GM12864 (cell line): ENCODE results near the gene CNBP.

Source experiments
- DNase-seq: peaks from one replicate; pipeline ENCODE4 v3.0.0-alpha.2; 2011; ENCODE audit warnings: low read depth
- H3K4me3 ChIP-seq: 2 replicates; pipeline ENCODE4 v1.5.1; 2011; ENCODE audit warnings: mild to moderate bottlenecking, low read depth, low read length, control low read depth
- TF ChIP-seq, protein P1 (sequence below): IDR thresholded peaks from 2 replicates; pipeline ENCODE4 v1.5.1; 2011; ENCODE audit warnings: low read depth, mild to moderate bottlenecking, moderate library complexity, low read length, control low read depth, inconsistent platforms; ENCODE audit errors: missing control alignments

Gene CNBP

DNA sequence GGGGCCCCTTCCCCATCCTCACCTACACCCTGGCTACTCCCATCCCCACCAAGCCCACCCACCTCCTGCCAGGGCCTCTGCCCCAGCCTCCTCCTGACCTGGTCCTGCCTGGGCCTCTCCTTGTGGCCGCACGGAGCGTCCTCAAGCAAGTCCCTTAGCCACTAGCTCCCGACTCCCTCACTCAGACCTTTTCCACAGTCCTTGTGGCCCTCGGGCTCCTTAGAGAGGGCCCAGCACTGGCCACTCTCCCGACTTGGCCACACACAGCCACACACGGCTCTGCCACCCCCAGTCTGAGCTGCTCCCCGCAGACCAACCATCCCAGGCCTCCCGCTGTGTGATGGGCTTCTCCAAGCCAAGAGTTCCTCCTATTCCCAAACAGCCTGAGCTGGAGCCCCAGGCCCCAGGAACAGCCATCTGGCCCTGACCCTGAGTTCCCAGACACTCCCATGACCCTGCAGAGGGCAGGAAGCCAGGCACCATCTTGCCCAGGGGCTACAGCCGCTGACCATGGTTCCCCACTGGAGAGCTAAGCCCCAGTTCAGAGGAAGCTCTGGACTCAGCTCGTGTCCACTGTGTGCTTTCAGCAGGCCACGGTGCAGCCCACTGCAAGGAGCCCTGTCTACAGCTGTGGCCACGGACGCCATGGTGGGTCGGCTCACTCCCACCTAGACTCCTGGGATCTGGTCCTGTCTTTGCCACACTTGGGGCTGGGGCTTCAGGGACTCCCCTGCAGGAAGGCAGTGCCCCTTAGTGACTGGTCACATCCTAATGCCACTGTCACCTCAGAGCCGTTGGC is 55.1 kb downstream of the CNBP start:
- H3K4me3 ChIP-seq: no peak overlapping the region
- TF ChIP-seq, protein P1, sequence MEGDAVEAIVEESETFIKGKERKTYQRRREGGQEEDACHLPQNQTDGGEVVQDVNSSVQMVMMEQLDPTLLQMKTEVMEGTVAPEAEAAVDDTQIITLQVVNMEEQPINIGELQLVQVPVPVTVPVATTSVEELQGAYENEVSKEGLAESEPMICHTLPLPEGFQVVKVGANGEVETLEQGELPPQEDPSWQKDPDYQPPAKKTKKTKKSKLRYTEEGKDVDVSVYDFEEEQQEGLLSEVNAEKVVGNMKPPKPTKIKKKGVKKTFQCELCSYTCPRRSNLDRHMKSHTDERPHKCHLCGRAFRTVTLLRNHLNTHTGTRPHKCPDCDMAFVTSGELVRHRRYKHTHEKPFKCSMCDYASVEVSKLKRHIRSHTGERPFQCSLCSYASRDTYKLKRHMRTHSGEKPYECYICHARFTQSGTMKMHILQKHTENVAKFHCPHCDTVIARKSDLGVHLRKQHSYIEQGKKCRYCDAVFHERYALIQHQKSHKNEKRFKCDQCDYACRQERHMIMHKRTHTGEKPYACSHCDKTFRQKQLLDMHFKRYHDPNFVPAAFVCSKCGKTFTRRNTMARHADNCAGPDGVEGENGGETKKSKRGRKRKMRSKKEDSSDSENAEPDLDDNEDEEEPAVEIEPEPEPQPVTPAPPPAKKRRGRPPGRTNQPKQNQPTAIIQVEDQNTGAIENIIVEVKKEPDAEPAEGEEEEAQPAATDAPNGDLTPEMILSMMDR: no peak
- DNase-seq: no peak

DNA sequence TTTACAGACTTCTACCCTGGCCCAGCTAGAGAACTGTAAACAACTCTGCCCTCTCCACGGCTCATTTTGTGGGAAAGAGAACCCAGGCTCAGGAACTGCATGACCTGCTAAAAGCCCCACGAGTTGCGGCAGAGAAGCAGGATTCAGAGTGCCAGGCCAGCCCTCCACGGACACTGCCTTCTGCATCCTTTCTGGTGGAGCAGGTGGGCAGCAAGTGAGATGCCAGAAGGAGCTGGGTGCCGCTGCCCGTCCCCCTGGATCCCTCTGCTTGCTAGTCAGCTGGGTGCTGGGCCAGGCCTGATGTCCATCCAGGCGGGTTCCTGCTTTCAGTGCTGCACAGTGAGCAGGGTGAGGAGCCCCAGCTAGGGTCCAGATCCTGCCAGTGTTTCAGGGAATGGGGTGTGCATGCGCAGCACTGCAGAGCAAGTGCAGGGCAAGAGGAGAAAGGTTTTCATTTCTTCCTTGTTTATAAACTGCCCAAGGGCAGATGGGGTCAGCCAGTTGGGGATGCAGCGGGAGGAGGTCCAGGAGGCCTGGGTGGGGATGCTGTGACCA is 56.9 kb downstream of the CNBP start:
- no peak for DNase-seq
- no peak overlapping the region for H3K4me3 ChIP-seq
- TF ChIP-seq, protein P1: no peak

DNA sequence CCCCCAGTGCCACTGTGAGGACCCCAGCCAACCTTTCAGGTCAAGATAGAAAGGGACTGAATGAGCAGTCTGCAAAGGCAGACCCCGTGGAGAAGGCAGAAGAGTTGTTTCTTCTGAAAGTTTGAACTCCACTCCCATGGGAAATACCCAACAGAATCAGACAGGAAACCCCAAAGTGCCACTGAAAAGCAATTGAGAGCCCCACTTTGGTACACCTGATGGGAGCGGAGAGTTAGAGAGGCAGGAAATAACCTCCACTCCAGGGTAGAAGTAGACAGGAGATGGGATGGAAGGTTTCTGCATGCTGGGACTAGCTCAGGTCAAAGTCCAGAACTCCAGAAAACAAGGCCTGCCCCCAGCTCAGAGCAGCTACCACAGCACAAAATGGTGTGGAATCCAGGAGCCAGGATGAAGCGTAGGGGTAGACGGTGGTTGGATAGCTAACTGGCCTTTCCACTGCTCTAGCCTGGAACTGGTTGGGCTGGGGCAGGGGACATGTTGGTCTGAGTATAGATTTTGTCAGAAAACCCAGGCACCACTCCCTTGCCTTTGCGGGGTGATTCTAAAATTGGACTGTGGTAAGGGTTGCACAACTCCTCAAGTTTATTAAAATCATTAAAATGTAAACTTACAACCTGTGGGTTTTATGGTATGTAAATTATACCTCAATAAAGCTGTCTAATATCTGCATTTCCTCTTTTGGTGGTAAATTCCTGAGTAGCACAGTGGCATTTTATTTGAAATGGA is 60.2 kb downstream of the CNBP start:
- DNase-seq: no peak
- TF ChIP-seq, protein P1: no peak
- no peak overlapping the region for H3K4me3 ChIP-seq

DNA sequence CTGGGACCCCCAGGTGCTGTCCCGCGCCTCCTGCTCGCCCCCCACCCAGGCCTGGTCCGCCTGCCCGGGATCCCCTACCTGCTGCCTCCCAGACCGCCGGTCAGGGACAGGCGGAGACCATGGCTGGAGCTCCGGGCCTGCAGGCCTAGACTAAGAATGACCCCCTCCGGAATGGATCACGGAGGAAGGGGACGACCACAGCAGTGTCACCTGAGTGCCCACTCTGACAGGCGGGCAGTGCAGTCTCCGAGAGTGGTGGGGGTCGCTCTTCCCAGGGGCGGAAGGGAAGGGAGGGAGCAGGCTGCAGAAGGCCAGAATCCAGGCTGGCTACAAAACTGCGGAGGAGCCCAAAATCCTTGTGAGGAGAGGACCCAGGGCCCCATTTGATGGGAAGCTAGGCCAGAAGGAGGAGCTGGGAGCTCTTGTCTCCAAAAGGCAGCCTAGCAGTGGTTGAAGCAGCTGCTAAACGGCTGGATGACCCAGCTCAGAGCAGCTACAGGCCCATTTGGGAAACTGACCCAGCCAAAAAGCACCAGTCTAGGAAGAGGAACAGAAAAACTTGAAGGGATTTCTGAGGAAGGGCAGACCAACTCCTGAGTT is 61.2 kb downstream of the CNBP start:
- no peak overlapping the region for H3K4me3 ChIP-seq
- TF ChIP-seq, protein P1: no peak
- DNase-seq: no peak

DNA sequence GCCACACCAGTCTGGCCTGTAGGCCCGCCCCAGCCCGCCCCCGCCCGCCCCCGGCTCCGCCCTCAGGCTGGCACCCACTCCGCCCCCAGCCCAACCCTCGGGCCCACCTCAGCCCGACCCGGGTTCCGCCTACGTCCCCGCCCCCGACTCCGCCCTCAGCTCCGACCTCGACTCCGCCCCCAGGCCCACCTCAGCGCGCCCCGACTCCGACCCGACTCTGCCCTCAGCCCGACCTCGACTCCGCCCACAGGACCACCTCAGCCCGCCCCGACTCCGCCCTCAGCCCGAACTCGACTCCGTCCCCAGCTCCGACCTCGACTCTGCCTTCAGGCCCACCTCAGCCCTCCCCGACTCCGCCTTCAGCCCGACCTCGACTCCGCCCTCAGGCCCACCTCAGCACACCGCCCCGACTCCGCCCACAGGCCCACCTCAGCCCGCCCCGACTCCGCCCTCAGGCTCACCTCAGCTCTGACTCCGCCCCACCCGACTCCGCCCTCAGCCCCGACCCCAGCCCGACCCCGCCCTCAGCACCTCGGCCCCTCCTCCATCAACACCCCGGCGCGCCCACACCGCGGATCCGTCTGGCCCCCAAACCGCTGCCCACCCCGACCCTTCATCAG is 61.8 kb downstream of the CNBP start, which contains the start of gene RAB43:
RAB43 (minus strand) TSS at position 13 of the 620 bp plus-strand sequence. CDS start 315 bp downstream, outside the sequence.
- DNase-seq: peak; percentile 55
- TF ChIP-seq, protein P1: no peak
- peak within 1 kb of the TSS; percentile 89 for H3K4me3 ChIP-seq

DNA sequence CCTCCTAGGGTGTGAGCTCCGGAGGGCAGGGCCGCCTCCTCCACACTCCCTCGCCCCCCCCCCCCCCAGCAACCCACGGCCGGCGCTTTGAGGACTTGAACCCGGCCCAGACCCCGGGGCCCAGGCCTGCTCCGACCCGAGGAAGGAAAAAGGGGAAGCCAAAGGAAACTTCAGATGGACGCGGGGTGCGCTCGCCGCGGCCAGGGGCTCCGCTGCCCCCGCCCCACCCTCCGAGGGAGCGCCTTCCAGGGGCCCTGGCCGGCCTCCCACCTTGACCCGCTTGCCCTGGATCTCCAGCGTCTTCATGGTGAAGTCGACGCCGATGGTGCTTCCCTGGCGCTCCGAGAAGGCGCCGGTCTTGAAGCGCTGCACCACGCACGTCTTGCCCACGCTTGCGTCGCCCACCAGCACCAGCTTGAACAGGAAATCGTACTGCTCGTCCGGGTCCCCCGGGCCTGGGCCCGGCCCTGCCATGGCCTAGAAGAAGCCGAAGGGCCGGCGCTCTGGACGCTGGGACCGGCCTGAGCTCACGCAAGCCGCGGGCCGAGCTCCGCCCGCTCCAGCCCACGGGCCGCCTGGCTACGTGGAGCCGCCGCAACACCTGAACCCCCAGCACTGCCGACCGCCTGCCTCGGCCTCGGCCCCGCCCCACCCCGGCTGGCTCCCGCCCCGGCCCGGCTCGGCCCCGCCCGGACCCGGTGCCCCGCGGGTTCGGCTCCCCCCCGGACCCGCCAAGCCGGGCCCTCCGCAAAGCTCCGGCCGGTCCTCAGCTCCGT is 62.5 kb downstream of the CNBP start:
- no peak for DNase-seq
- peak overlapping the region; percentile 89 for H3K4me3 ChIP-seq
- TF ChIP-seq, protein P1: no peak
